Stimulated activated naive CD8-positive, alpha-beta T cell treated with anti-CD3 and anti-CD28 coated beads, Interleukin-15, Interleukin-2, amounts not matched to agents 100 U/mL and 50 U/mL, for 24 hours (primary cell): ENCODE results near the gene POU4F1.

Source experiments
- ATAC-seq: fragments of 150-1000 bp; cut with Tn5 transposase; one replicate; pipeline ENCODE4 v1.10.0; 2021
- DNase-seq: peaks from one replicate; pipeline ENCODE4 v3.0.0; 2021

The POU4F1 gene

GRCh38 chr13:78592584-78592983 is 10.8 kb downstream of the POU4F1 start:
- ATAC-seq = no peak
- DNase-seq = no peak

GRCh38 chr13:78589206-78589605 is 14.1 kb downstream of the POU4F1 start:
- ATAC-seq (no peak), DNase-seq (no peak)

GRCh38 chr13:78587395-78587794 is 16.0 kb downstream of the POU4F1 start:
- DNase-seq (no peak), ATAC-seq (no peak)

- no peak for DNase-seq
- ATAC-seq = no peak
Observed at GRCh38 chr13:78586706-78587105, 16.6 kb downstream of the POU4F1 start.

- ATAC-seq = no peak
- DNase-seq = no peak
Observed at GRCh38 chr13:78576261-78576660, 27.1 kb downstream of the POU4F1 start.

GRCh38 chr13:78572459-78572858 is 30.9 kb downstream of the POU4F1 start:
- DNase-seq = no peak
- ATAC-seq = no peak

- DNase-seq (no peak), ATAC-seq (no peak)
Observed at GRCh38 chr13:78569029-78569428, 34.3 kb downstream of the POU4F1 start.

- ATAC-seq (no peak), DNase-seq (no peak)
Observed at GRCh38 chr13:78566631-78567030, 36.7 kb downstream of the POU4F1 start.

GRCh38 chr13:78562237-78562889 is 41.0 kb downstream of the POU4F1 start:
- DNase-seq = no peak
- no peak for ATAC-seq
